Coronary artery (tissue), 2 donors: Measurements from ENCODE around the gene PLEKHJ1.

Source experiments
- DNase-seq: peaks from one replicate; pipeline ENCODE4 v3.0.0-alpha.2; 2017; ENCODE audit warnings: low spot score
- H3K27ac ChIP-seq, 2 donors: fragments of 200-600 bp; sonication (generic); one replicate each; pipeline ENCODE4 v1.5.1; 2016 to 2019
- H3K4me3 ChIP-seq: fragments of 200-600 bp; sonication (generic); 2 replicates; pipeline ENCODE4 v1.5.1; 2016; ENCODE audit warnings: mild to moderate bottlenecking, moderate library complexity
- CTCF ChIP-seq: fragments of 200-600 bp; sonication (generic); IDR thresholded peaks from one replicate; pipeline ENCODE4 v1.5.1; 2019; ENCODE audit warnings: antibody characterized with exemption

The PLEKHJ1 gene

GRCh38 chr19:2237869-2238153, 1.7 kb upstream of the PLEKHJ1 start:
- peak overlapping the region; percentile 98 for H3K4me3 ChIP-seq
- no peak for DNase-seq
- TF ChIP-seq CTCF, result no peak
- no peak overlapping the region for H3K27ac ChIP-seq

GRCh38 chr19:2237051-2237868, 1.1 kb upstream of the PLEKHJ1 start:
- DNase-seq, result no peak
- TF ChIP-seq CTCF, result no peak
- H3K4me3 ChIP-seq, result peak overlapping the region; percentile 98
- H3K27ac ChIP-seq, result peak overlapping the region; percentile 98 to 100

GRCh38 chr19:2236064-2236313, 140 bp downstream of the PLEKHJ1 start:
- Histone ChIP-seq H3K27ac (peak overlapping the region; percentile 98 to 100), H3K4me3 (peak overlapping the region; percentile 98)
- no peak for TF ChIP-seq CTCF
- DNase-seq, result no peak

DNA sequence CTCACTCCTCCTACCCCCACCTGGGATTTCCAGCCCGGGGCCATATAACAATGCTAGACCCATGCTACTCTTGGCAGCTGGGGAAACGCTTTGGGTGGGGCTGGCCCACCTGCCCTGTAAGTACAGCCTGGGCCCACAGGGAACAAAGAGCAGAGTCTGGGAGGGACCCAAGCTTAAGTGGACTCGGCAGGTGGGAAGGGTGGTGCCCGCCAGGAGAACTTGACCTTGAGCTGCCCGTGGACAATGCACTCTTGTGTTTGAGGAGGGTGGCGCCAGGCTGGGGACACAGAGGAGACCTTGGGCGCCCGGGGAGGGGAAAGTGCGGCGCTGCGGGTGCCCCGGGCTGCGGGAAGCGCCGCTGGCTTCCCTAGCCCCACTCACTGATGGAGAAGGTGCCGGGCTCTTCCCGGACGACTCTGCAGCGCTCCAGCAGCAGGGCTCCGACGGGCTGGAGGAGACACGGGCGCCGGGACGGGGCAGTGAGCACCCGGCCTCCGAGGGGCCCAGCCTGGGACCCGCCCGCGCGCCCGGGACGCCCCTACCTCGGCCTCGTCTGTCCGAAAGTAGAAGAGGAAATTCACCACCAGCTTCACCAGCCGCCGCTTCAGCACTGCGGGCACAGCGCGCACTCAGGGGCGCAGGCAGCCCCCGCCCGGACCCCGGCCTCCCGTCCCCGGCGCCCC, 607 bp downstream of the PLEKHJ1 start:
- peak overlapping the region; percentile 98 for H3K4me3 ChIP-seq
- no peak for TF ChIP-seq CTCF
- peak overlapping the region; percentile 98 to 100 for H3K27ac ChIP-seq
- no peak for DNase-seq

DNA sequence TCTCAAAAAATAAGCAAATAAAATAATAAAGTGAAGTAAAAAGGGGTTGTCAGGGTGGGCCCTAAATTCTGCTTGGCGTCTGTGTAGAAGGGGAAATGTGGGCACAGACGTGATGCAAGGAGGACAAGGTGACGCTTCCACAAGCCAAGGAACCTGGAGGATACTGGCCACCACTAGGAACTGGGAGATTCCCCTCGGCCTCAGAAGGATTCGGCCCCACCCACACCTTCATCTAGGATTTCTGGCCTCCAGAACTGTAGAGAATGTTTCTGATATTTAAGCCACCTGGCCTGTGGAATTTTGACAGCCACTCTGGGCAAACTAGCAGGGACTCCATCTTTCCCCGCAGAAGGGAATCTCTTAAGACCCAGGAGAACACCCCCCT, 1.1 kb downstream of the PLEKHJ1 start:
- Histone ChIP-seq H3K27ac (peak overlapping the region; percentile 98 to 100), H3K4me3 (peak overlapping the region; percentile 98)
- DNase-seq, result no peak
- no peak for TF ChIP-seq CTCF

GRCh38 chr19:2233601-2234280, 2.4 kb downstream of the PLEKHJ1 start:
- no peak for TF ChIP-seq CTCF
- H3K4me3 ChIP-seq, result no peak overlapping the region
- no peak for DNase-seq
- H3K27ac ChIP-seq, result no peak overlapping the region
